Endothelial cell of hepatic sinusoid (primary cell): ENCODE results near the gene MPDU1.

Experiments
- in situ Hi-C: cut with HindIII; loops from 2 replicates; pipeline ENCODE4 v1.10.0; 2017; ENCODE audit warnings: low sequenced_read_pairs

MPDU1 gene

GRCh38 chr17:7583253-7584109 lies at the start of gene MPDU1:
TSS of gene MPDU1 (plus strand) at chr17:7583852. CDS start at chr17:7583863, 11 bp downstream.
- in situ Hi-C loops = no loop called here

GRCh38 chr17:7538050-7538449 lies 45.6 kb upstream of the MPDU1 start:
- in situ Hi-C loops = no loop called here

GRCh38 chr17:7538891-7539545 lies 44.6 kb upstream of the MPDU1 start:
- in situ Hi-C loops = no loop called here

GRCh38 chr17:7541074-7541621 lies 42.5 kb upstream of the MPDU1 start:
- in situ Hi-C loops = no loop called here

- in situ Hi-C loops = no loop called here
Observed at GRCh38 chr17:7544911-7545310, 38.7 kb upstream of the MPDU1 start.

- in situ Hi-C loops = no loop called here
Observed at GRCh38 chr17:7548585-7549400, 34.9 kb upstream of the MPDU1 start, which contains the start of gene TNFSF12. TSS of gene TNFSF12 (plus strand) at chr17:7549058. CDS start at chr17:7549154, 96 bp downstream.

- in situ Hi-C loops = loop anchor here (25.0 kb wide), 1 partner anchor 87 kb away; no protein-coding TSS in a partner anchor
Observed at GRCh38 chr17:7549401-7550055, 34.1 kb upstream of the MPDU1 start.

GRCh38 chr17:7550344-7550743 lies 33.3 kb upstream of the MPDU1 start:
- in situ Hi-C loops = loop anchor here (25.0 kb wide), 1 partner anchor 88 kb away; no protein-coding TSS in a partner anchor

- in situ Hi-C loops = loop anchor here (25.0 kb wide), 1 partner anchor 89 kb away; no protein-coding TSS in a partner anchor
Observed at GRCh38 chr17:7551396-7551795, 32.3 kb upstream of the MPDU1 start.

GRCh38 chr17:7552621-7553051 lies 31.0 kb upstream of the MPDU1 start:
- in situ Hi-C loops = loop anchor here (25.0 kb wide), 1 partner anchor 90 kb away; no protein-coding TSS in a partner anchor

- in situ Hi-C loops = loop anchor here (25.0 kb wide), 1 partner anchor 91 kb away; no protein-coding TSS in a partner anchor
Observed at GRCh38 chr17:7553356-7553755, 30.3 kb upstream of the MPDU1 start.

- in situ Hi-C loops = loop anchor here (25.0 kb wide), 1 partner anchor 93 kb away; no protein-coding TSS in a partner anchor
Observed at GRCh38 chr17:7555320-7555948, 28.2 kb upstream of the MPDU1 start.

GRCh38 chr17:7556627-7557026 lies 27.0 kb upstream of the MPDU1 start:
- in situ Hi-C loops = loop anchor here (25.0 kb wide), 1 partner anchor 94 kb away; no protein-coding TSS in a partner anchor

- in situ Hi-C loops = loop anchor here (25.0 kb wide), 1 partner anchor 95 kb away; no protein-coding TSS in a partner anchor
Observed at GRCh38 chr17:7557147-7557764, 26.4 kb upstream of the MPDU1 start.

GRCh38 chr17:7557775-7558543 lies 25.7 kb upstream of the MPDU1 start:
- in situ Hi-C loops = loop anchor here (25.0 kb wide), 1 partner anchor 96 kb away; no protein-coding TSS in a partner anchor

- in situ Hi-C loops = loop anchor here (25.0 kb wide), 1 partner anchor 96 kb away; no protein-coding TSS in a partner anchor
Observed at GRCh38 chr17:7558544-7559319, 24.9 kb upstream of the MPDU1 start, which contains the start of gene TNFSF13. TSS of gene TNFSF13 (plus strand) at chr17:7558750. CDS start at chr17:7559040, 290 bp downstream.
